Keratinocyte (primary cell): ENCODE results near the gene AADACL3. TPM values are rescaled to one million over a fixed set of nuclear protein-coding genes. Genes with fewer than 3 reads are reported as not detected.

ENCODE experiments used
- DNase-seq: peaks from one replicate; pipeline ENCODE4 v3.0.0-alpha.2; 2011; ENCODE audit warnings: low read depth, missing footprints, low spot score
- FAIRE-seq: peaks from 2 replicates; lab custom pipeline; 2011; peaks lifted over from hg19 to GRCh38; lab: Jason Lieb, UNC
- H2AFZ ChIP-seq: 2 replicates; pipeline ENCODE4 v1.6.0; 2012; ENCODE audit warnings: low read length, control low read depth, inconsistent platforms; ENCODE audit not compliant: control insufficient read depth
- H3K27ac ChIP-seq: 2 replicates; pipeline ENCODE4 v1.5.1; 2011; ENCODE audit warnings: low read length; ENCODE audit not compliant: control insufficient read depth, insufficient read depth
- H3K27me3 ChIP-seq: 3 replicates; pipeline ENCODE4 v1.6.0; 2011; ENCODE audit warnings: low read length; ENCODE audit not compliant: control insufficient read depth, insufficient read depth; ENCODE audit errors: extremely low read depth
- H3K36me3 ChIP-seq, 2 experiments: 2 replicates in 1 of 2; 3 replicates in 1 of 2; pipeline ENCODE4 v1.5.1; 2011; ENCODE audit warnings: low read length in 2 of 2, mild to moderate bottlenecking in 1 of 2; ENCODE audit not compliant: control insufficient read depth in 2 of 2, insufficient read depth in 2 of 2; ENCODE audit errors: extremely low read depth in 1 of 2
- H3K4me1 ChIP-seq: 3 replicates; pipeline ENCODE4 v1.5.1; 2011; ENCODE audit warnings: low read length; ENCODE audit not compliant: control insufficient read depth, insufficient read depth; ENCODE audit errors: extremely low read depth
- H3K4me2 ChIP-seq: 3 replicates; pipeline ENCODE4 v1.6.0; 2011; ENCODE audit warnings: low read depth, low read length; ENCODE audit not compliant: control insufficient read depth, insufficient read depth; ENCODE audit errors: extremely low read depth
- H3K4me3 ChIP-seq, 3 experiments: fragments of 200-600 bp in 1 of 3; sonication (generic) in 1 of 3; 2 replicates in 2 of 3; 3 replicates in 1 of 3; pipeline ENCODE4 v1.5.1; 2011 to 2016; ENCODE audit warnings: low read length in 3 of 3, mild to moderate bottlenecking in 3 of 3, control low read depth in 2 of 3, inconsistent platforms in 1 of 3, low read depth in 1 of 3, mixed read lengths in 1 of 3, mixed run types in 1 of 3, moderate library complexity in 1 of 3; ENCODE audit not compliant: control insufficient read depth in 2 of 3, insufficient read depth in 2 of 3; ENCODE audit errors: extremely low read depth in 1 of 3
- H3K79me2 ChIP-seq: 2 replicates; pipeline ENCODE4 v1.6.0; 2012; ENCODE audit warnings: low read length; ENCODE audit not compliant: control insufficient read depth, insufficient read depth
- H3K9ac ChIP-seq: 3 replicates; pipeline ENCODE4 v1.6.0; 2011; ENCODE audit warnings: low read length; ENCODE audit not compliant: control insufficient read depth, insufficient read depth; ENCODE audit errors: extremely low read depth
- H3K9me1 ChIP-seq: 3 replicates; pipeline ENCODE4 v1.6.0; 2011; ENCODE audit warnings: low read length; ENCODE audit not compliant: control insufficient read depth, insufficient read depth; ENCODE audit errors: extremely low read depth
- H3K9me3 ChIP-seq: 2 replicates; pipeline ENCODE4 v1.5.1; 2012; ENCODE audit warnings: low read depth, low read length; ENCODE audit not compliant: control insufficient read depth
- H4K20me1 ChIP-seq: 3 replicates; pipeline ENCODE4 v1.6.0; 2011; ENCODE audit warnings: low read length; ENCODE audit not compliant: control insufficient read depth, insufficient read depth; ENCODE audit errors: extremely low read depth
- EZH2 ChIP-seq: IDR thresholded peaks from one replicate; pipeline ENCODE4 v1.6.1; 2012; ENCODE audit warnings: inconsistent platforms, mild to moderate bottlenecking, low read length, moderate library complexity
- dilution Hi-C: fragments of 300-500 bp; cut with MboI; formaldehyde crosslinking; loops from one replicate; pipeline ENCODE4 v1.7.0; 2020; ENCODE audit warnings: low sequenced_read_pairs; ENCODE audit not compliant: extremely low pct_ligation_motif_present
- polyA plus RNA-seq, 5 experiments: library from polyadenylated mRNA; depleted of rRNA in 3 of 5; stranded (reverse) in 3 of 5; stranded (forward) in 1 of 5; unstranded in 1 of 5; fragments of >200 nt; gene quantifications; 1 replicate in 1 of 5; 2 replicates in 3 of 5; 3 replicates in 1 of 5; pipeline versions ENCODE4 v1.2.1 to v1.2.3, GENCODE V29; 2011 to 2012; ENCODE audit warnings: missing spikeins in 2 of 5, low read depth in 1 of 5, low replicate concordance in 1 of 5
- TF ChIP-seq, protein P1 (sequence below), 3 experiments: IDR thresholded peaks in 1 of 3; conservative IDR thresholded peaks in 1 of 3; optimal IDR thresholded peaks in 1 of 3; 2 replicates in 2 of 3; 3 replicates in 1 of 3; pipeline versions ENCODE3 to v1.5.1; 2011; ENCODE audit warnings: low read length in 3 of 3, mild to moderate bottlenecking in 3 of 3, moderate library complexity in 2 of 3, control low read depth in 1 of 3, inconsistent platforms in 1 of 3; ENCODE audit not compliant: insufficient read depth in 2 of 3; ENCODE audit errors: extremely low read depth in 1 of 3

Gene AADACL3
- polyA plus RNA-seq, 1 donor (not counting 4 experiments of a cell fraction or from before 2014, with no cell fraction given), result 0.03 TPM

DNA sequence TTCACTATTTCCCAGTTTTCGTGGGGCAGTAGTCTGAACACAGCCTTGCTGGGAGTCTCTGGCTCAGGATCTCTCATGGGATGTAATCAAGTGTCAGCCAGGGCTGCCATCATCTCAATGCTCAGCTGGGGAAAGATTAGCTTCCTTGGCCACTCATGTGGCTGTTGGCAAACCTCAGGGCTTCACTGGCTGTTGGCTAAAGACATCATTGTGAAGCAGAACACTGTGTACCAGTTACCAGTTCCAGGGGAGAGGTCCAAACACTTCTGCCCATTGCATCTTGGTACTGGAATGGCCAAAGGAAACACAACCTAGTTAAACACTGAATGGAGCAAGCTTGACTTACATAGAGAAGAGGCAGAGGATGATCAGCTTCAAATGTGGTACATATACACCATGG, 38.3 kb upstream of the AADACL3 start:
- Histone ChIP-seq H3K9ac (no peak overlapping the region), H2AFZ (no peak overlapping the region), H3K4me2 (no peak overlapping the region), H3K4me3 (no peak overlapping the region), H3K27ac (no peak overlapping the region), H3K79me2 (no peaks in the 10 kb centered on the region), H3K9me1 (no peaks in the 10 kb centered on the region), H3K36me3 (no peaks in the 10 kb centered on the region), H3K27me3 (no peaks in the 10 kb centered on the region), H3K4me1 (no peaks in the 10 kb centered on the region), H3K9me3 (no peaks in the 10 kb centered on the region), H4K20me1 (no peaks in the 10 kb centered on the region)
- dilution Hi-C loops, result no loop called here
- TF ChIP-seq, protein P1, sequence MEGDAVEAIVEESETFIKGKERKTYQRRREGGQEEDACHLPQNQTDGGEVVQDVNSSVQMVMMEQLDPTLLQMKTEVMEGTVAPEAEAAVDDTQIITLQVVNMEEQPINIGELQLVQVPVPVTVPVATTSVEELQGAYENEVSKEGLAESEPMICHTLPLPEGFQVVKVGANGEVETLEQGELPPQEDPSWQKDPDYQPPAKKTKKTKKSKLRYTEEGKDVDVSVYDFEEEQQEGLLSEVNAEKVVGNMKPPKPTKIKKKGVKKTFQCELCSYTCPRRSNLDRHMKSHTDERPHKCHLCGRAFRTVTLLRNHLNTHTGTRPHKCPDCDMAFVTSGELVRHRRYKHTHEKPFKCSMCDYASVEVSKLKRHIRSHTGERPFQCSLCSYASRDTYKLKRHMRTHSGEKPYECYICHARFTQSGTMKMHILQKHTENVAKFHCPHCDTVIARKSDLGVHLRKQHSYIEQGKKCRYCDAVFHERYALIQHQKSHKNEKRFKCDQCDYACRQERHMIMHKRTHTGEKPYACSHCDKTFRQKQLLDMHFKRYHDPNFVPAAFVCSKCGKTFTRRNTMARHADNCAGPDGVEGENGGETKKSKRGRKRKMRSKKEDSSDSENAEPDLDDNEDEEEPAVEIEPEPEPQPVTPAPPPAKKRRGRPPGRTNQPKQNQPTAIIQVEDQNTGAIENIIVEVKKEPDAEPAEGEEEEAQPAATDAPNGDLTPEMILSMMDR (optimal IDR thresholded peaks at IDR 0.05 in 1 of 3, IDR thresholded peaks at IDR 0.05 in 1 of 3, conservative IDR thresholded peaks at IDR 0.05 in 1 of 3; ENCODE audit: extremely low read depth in 1 of 3, insufficient read depth in 2 of 3, low read length in 3 of 3), result no peak
- no peak for TF ChIP-seq EZH2
- no peak for FAIRE-seq
- no peak for DNase-seq

DNA sequence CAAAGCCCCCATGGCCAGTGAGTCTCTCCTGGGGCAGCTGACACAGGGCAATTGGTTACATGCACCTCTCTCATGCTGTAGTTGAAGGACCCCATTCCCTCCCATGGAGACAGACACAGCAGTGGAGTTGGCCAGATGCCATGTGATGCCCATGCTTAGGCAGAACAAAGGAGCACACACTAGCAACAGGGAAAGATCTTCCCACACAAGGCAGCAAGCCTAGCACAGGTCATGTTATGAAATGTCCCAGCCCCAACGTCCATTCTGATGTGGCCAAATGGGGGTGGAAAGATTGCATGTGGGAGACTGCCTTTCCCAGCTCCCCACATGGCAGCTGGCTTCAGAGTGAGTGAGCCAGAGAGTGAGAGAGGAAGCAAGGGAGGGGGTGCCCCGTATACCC, 37.6 kb upstream of the AADACL3 start:
- Histone ChIP-seq H3K79me2 (no peaks in the 10 kb centered on the region), H3K4me3 (no peak overlapping the region), H4K20me1 (no peaks in the 10 kb centered on the region), H3K9me3 (no peaks in the 10 kb centered on the region), H3K9me1 (no peaks in the 10 kb centered on the region), H3K36me3 (no peaks in the 10 kb centered on the region), H3K9ac (no peak overlapping the region), H3K4me2 (no peak overlapping the region), H3K27me3 (no peaks in the 10 kb centered on the region), H3K27ac (no peak overlapping the region), H3K4me1 (no peaks in the 10 kb centered on the region), H2AFZ (no peak overlapping the region)
- DNase-seq (no peak), FAIRE-seq (no peak)
- dilution Hi-C loops, result no loop called here
- TF ChIP-seq, protein P1 (optimal IDR thresholded peaks at IDR 0.05 in 1 of 3, IDR thresholded peaks at IDR 0.05 in 1 of 3, conservative IDR thresholded peaks at IDR 0.05 in 1 of 3; ENCODE audit: extremely low read depth in 1 of 3, insufficient read depth in 2 of 3, low read length in 3 of 3), result no peak
- no peak for TF ChIP-seq EZH2
